Nephron (organoid): ENCODE data around the gene RSPH1.

Experiments used
- H3K27ac Mint-ChIP-seq, 3 experiments: 2 replicates each; pipeline ENCODE4 v1.8.0; 2020; ENCODE audit warnings: mixed read lengths in 3 of 3, mild to moderate bottlenecking in 2 of 3, moderate library complexity in 1 of 3
- H3K27me3 Mint-ChIP-seq: 2 replicates; pipeline ENCODE4 v1.8.0; 2021; ENCODE audit warnings: low read depth, mild to moderate bottlenecking, moderate library complexity, mixed read lengths
- H3K36me3 Mint-ChIP-seq: 2 replicates; pipeline ENCODE4 v1.8.0; 2020; ENCODE audit warnings: low read depth, mixed read lengths
- H3K4me1 Mint-ChIP-seq: 2 replicates; pipeline ENCODE4 v1.8.0; 2020; ENCODE audit warnings: mixed read lengths
- H3K4me3 Mint-ChIP-seq, 3 experiments: 2 replicates each; pipeline ENCODE4 v1.8.0; 2020; ENCODE audit warnings: mild to moderate bottlenecking in 3 of 3, mixed read lengths in 3 of 3, moderate library complexity in 2 of 3
- H3K9me3 Mint-ChIP-seq: 2 replicates; pipeline ENCODE4 v1.8.0; 2020; ENCODE audit warnings: mixed read lengths
- CTCF ChIP-seq, 3 experiments: fragments of 200-600 bp; sonication (generic); IDR thresholded peaks; one replicate each; pipeline ENCODE4 v1.5.0; 2021; ENCODE audit warnings: antibody characterized with exemption in 3 of 3; ENCODE audit not compliant: unreplicated experiment in 3 of 3

The RSPH1 gene

DNA sequence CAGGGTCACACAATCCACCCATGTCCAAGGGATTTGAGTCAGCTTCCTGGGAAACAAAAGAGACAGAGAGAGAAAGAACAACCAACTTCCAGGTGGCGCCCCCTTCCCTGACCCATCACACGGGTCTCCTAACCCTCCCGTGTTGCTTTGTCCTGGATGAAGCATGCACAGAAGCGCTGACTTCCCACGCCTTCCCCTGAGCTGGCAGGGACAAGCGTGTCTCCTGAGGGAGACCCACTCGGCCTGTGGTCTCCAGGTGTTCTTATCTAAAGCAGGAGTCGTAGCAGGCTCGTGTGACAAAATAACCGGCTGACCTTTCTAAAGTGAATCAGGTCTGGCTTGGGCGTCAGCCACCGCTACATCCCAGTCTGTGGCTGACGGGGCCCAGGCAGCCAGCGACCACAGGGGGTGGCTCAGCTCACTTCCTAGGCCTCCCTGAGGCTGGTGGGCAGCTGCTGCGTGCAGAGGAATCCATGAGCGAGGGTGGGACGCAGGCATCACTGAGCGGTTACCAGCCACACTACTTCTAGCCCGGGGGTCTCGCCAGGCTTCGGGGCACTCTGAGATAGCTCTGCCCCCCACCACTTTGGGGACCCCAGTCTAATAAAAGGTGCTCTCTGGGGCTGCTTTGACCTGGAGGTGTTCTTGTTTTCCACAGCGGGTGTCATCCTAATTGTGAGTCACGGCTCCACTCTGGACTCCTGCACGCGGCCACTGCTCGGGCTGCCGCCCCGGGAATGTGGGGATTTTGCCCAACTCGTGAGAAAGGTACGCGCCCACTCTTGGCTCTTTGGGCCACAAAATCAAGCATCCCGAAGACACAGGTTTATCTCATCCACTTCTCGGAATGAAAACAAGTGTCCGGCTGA is 51.9 kb downstream of the RSPH1 start:
- TF ChIP-seq CTCF (IDR thresholded peaks at IDR 0.05; ENCODE audit: unreplicated experiment in 3 of 3), result no peak
- H3K9me3 Mint-ChIP-seq, result peaks cover 2% of the 10 kb centered on the region
- H3K4me3 Mint-ChIP-seq, result no peak overlapping the region
- H3K27ac Mint-ChIP-seq, result no peak overlapping the region
- H3K36me3 Mint-ChIP-seq, result no peaks in the 10 kb centered on the region
- H3K4me1 Mint-ChIP-seq, result no peaks in the 10 kb centered on the region
- peaks cover 10% of the 10 kb centered on the region for H3K27me3 Mint-ChIP-seq

GRCh38 chr21:42443181-42443785 is 52.7 kb downstream of the RSPH1 start:
- Mint-ChIP-seq H3K4me1 (no peaks in the 10 kb centered on the region), H3K9me3 (peaks cover 2% of the 10 kb centered on the region), H3K27ac (no peak overlapping the region), H3K4me3 (no peak overlapping the region), H3K27me3 (peaks cover 12% of the 10 kb centered on the region), H3K36me3 (no peaks in the 10 kb centered on the region)
- no peak for TF ChIP-seq CTCF (IDR thresholded peaks at IDR 0.05; ENCODE audit: unreplicated experiment in 3 of 3)

- Mint-ChIP-seq H3K36me3 (no peaks in the 10 kb centered on the region), H3K4me1 (no peaks in the 10 kb centered on the region), H3K4me3 (no peak overlapping the region), H3K9me3 (peaks cover 4% of the 10 kb centered on the region), H3K27ac (no peak overlapping the region), H3K27me3 (peaks cover 18% of the 10 kb centered on the region)
- TF ChIP-seq CTCF (IDR thresholded peaks at IDR 0.05; ENCODE audit: unreplicated experiment in 3 of 3), result no peak
Measured at GRCh38 chr21:42441963-42442362, 54.1 kb downstream of the RSPH1 start.

DNA sequence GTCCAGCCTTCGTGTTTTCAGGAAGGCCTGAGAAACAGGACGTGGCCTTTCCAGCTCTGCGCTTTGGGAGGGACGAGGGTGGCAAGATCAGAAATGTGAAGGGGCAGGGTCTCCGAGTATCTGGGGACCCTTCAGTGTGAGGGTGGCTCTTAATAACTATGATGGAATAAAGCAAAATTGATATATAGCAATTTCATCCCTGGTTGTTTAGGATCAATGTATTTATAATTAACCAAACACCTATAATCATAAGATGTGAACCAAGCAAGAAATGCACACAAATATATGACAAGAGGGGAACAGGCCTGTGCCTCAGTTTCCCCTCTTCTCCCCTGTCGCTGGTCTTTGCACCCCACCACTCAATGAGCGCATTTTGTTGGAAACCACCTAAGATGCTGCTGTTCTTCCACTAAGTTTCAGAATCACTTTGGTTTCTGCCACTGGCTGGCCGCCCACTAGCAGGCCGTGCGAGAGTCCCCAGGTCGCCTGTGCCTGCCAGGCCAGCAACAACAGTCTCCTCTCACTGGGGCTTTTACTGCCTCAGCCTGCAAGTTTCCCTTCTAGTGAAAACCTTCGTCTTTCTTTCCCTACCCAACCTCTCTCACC is 55.7 kb downstream of the RSPH1 start:
- Mint-ChIP-seq H3K36me3 (no peaks in the 10 kb centered on the region), H3K4me1 (no peaks in the 10 kb centered on the region), H3K27me3 (peaks cover 19% of the 10 kb centered on the region), H3K4me3 (no peak overlapping the region), H3K27ac (no peak overlapping the region), H3K9me3 (peaks cover 4% of the 10 kb centered on the region)
- TF ChIP-seq CTCF (IDR thresholded peaks at IDR 0.05; ENCODE audit: unreplicated experiment in 3 of 3), result no peak

DNA sequence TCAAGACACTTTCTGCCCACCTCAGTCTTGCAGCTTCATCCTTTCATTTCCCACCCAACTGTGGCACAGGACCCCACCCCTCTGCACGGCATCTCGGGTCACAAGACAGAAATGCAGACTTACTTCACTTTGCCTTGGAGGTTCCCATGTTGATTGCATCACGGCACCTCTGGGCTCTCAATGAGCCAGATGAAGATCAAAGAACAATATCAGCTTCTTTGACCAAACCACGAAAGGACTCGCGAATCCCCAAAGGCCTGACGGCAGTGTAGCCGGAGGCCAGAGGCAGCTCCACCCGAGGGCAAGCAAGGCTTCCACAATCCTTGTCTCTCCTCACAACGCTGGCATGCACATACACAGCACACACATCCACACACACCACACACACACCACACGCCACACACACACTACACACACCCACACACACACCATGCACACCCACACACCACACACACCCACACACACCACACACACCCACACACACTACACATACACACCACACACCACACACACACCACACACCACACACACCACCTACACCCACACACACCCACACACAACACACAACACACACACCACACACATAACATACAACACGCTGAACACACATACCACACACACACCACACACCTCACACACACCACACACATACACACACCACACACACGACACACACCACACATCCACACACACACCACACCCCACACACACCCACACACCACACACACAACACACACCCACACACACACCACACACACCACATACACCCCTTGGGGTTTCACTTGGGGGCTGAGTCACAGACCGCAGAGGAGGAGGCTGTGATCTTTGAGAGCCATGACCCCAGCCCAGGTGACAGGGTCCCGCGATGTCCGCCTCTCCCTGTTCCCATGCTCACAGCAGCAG is 56.5 kb downstream of the RSPH1 start:
- Mint-ChIP-seq H3K36me3 (no peaks in the 10 kb centered on the region), H3K27me3 (peaks cover 15% of the 10 kb centered on the region), H3K4me3 (no peak overlapping the region), H3K27ac (no peak overlapping the region), H3K4me1 (no peaks in the 10 kb centered on the region), H3K9me3 (peaks cover 4% of the 10 kb centered on the region)
- no peak for TF ChIP-seq CTCF (IDR thresholded peaks at IDR 0.05; ENCODE audit: unreplicated experiment in 3 of 3)
